ENCODE data around the gene BMP15.

DNA sequence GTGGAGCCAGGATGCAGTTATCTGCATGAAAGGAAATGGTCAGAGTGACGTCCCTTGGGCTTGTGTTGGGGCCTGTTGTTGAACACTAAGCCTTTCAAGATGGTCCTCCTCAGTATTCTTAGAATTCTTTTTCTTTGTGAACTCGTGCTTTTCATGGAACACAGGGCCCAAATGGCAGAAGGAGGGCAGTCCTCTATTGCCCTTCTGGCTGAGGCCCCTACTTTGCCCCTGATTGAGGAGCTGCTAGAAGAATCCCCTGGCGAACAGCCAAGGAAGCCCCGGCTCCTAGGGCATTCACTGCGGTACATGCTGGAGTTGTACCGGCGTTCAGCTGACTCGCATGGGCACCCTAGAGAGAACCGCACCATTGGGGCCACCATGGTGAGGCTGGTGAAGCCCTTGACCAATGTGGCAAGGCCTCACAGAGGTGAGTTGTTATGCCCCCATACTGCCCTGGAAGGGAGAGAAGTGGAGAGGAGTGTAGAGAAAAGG is at the start of gene BMP15:
- no peak for TF ChIP-seq HMGA2 (CRISPR knock-in tag; IDR thresholded peaks at IDR 0.05)
- TF ChIP-seq, protein P1, sequence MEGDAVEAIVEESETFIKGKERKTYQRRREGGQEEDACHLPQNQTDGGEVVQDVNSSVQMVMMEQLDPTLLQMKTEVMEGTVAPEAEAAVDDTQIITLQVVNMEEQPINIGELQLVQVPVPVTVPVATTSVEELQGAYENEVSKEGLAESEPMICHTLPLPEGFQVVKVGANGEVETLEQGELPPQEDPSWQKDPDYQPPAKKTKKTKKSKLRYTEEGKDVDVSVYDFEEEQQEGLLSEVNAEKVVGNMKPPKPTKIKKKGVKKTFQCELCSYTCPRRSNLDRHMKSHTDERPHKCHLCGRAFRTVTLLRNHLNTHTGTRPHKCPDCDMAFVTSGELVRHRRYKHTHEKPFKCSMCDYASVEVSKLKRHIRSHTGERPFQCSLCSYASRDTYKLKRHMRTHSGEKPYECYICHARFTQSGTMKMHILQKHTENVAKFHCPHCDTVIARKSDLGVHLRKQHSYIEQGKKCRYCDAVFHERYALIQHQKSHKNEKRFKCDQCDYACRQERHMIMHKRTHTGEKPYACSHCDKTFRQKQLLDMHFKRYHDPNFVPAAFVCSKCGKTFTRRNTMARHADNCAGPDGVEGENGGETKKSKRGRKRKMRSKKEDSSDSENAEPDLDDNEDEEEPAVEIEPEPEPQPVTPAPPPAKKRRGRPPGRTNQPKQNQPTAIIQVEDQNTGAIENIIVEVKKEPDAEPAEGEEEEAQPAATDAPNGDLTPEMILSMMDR (IDR thresholded peaks at IDR 0.05) = no peak
- TF ChIP-seq, protein P2, sequence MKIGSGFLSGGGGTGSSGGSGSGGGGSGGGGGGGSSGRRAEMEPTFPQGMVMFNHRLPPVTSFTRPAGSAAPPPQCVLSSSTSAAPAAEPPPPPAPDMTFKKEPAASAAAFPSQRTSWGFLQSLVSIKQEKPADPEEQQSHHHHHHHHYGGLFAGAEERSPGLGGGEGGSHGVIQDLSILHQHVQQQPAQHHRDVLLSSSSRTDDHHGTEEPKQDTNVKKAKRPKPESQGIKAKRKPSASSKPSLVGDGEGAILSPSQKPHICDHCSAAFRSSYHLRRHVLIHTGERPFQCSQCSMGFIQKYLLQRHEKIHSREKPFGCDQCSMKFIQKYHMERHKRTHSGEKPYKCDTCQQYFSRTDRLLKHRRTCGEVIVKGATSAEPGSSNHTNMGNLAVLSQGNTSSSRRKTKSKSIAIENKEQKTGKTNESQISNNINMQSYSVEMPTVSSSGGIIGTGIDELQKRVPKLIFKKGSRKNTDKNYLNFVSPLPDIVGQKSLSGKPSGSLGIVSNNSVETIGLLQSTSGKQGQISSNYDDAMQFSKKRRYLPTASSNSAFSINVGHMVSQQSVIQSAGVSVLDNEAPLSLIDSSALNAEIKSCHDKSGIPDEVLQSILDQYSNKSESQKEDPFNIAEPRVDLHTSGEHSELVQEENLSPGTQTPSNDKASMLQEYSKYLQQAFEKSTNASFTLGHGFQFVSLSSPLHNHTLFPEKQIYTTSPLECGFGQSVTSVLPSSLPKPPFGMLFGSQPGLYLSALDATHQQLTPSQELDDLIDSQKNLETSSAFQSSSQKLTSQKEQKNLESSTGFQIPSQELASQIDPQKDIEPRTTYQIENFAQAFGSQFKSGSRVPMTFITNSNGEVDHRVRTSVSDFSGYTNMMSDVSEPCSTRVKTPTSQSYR (CRISPR knock-in tag; IDR thresholded peaks at IDR 0.05) = no peak
- TF ChIP-seq ZNF138 (CRISPR knock-in tag; conservative IDR thresholded peaks at IDR 0.05) = no peak
